D341Med (cell line): ENCODE data around the gene C4BPB.

Experiments used
- DNase-seq: peaks from one replicate; pipeline ENCODE4 v3.0.0; 2012; ENCODE audit warnings: low spot score

C4BPB gene

GRCh38 chr1:207060596-207060995 is 28.1 kb upstream of the C4BPB start:
- no peak for DNase-seq

GRCh38 chr1:207062058-207062457 is 26.6 kb upstream of the C4BPB start:
- no peak for DNase-seq

- DNase-seq: no peak
Observed at GRCh38 chr1:207063014-207063413, 25.6 kb upstream of the C4BPB start.

- DNase-seq: no peak
Observed at GRCh38 chr1:207064561-207064960, 24.1 kb upstream of the C4BPB start.

- no peak for DNase-seq
Observed at GRCh38 chr1:207067185-207067584, 21.5 kb upstream of the C4BPB start.

- no peak for DNase-seq
Observed at GRCh38 chr1:207067665-207068064, 21.0 kb upstream of the C4BPB start.

GRCh38 chr1:207069061-207069460 is 19.6 kb upstream of the C4BPB start:
- DNase-seq: no peak

- DNase-seq: no peak
Observed at GRCh38 chr1:207069858-207070506, 18.7 kb upstream of the C4BPB start.

- DNase-seq: no peak
Observed at GRCh38 chr1:207070811-207071210, 17.8 kb upstream of the C4BPB start.

GRCh38 chr1:207071426-207071825 is 17.2 kb upstream of the C4BPB start:
- no peak for DNase-seq

- no peak for DNase-seq
Observed at GRCh38 chr1:207072233-207072632, 16.4 kb upstream of the C4BPB start.

- DNase-seq: no peak
Observed at GRCh38 chr1:207073906-207074820, 14.5 kb upstream of the C4BPB start.

GRCh38 chr1:207076181-207076955 is 12.3 kb upstream of the C4BPB start:
- DNase-seq: no peak

- DNase-seq: no peak
Observed at GRCh38 chr1:207077012-207077411, 11.6 kb upstream of the C4BPB start.

- peak; percentile 75 for DNase-seq
Observed at GRCh38 chr1:207077470-207078377, 10.9 kb upstream of the C4BPB start.

GRCh38 chr1:207078578-207079132 is 10.0 kb upstream of the C4BPB start:
- no peak for DNase-seq

- DNase-seq: no peak
Observed at GRCh38 chr1:207079706-207080241, 8.9 kb upstream of the C4BPB start.

GRCh38 chr1:207081088-207081487 is 7.6 kb upstream of the C4BPB start:
- no peak for DNase-seq

- DNase-seq: no peak
Observed at GRCh38 chr1:207081806-207082205, 6.9 kb upstream of the C4BPB start.

- DNase-seq: no peak
Observed at GRCh38 chr1:207084232-207084631, 4.4 kb upstream of the C4BPB start.

- DNase-seq: peak; percentile 74
Observed at GRCh38 chr1:207084701-207085180, 3.9 kb upstream of the C4BPB start.
